RWPE2 (cell line): ENCODE measurements around the gene TBK1.

Source experiments
- ATAC-seq: fragments of 200-7000 bp; cut with Tn5 transposase; 3 replicates; pipeline ENCODE4 v1.9.1; 2021; ENCODE audit warnings: low read depth
- DNase-seq: peaks from one replicate; pipeline ENCODE4 v3.0.0-alpha.2; 2020; ENCODE audit warnings: low spot score
- H3K27ac ChIP-seq: fragments of 450-650 bp; 2 replicates; pipeline ENCODE4 v1.5.1; 2017; ENCODE audit warnings: mild to moderate bottlenecking; ENCODE audit not compliant: poor library complexity, severe bottlenecking
- H3K27me3 ChIP-seq: fragments of 250-450 bp; sonication (Bioruptor Pico); 2 replicates; pipeline ENCODE4 v1.5.1; 2021; ENCODE audit warnings: mild to moderate bottlenecking, moderate library complexity; ENCODE audit not compliant: insufficient read depth, poor library complexity, severe bottlenecking
- H3K36me3 ChIP-seq: fragments of 250-450 bp; sonication (Bioruptor Pico); 2 replicates; pipeline ENCODE4 v1.5.1; 2020; ENCODE audit warnings: low read depth, mild to moderate bottlenecking, moderate library complexity
- H3K4me1 ChIP-seq: fragments of 250-450 bp; sonication (Bioruptor Pico); 2 replicates; pipeline ENCODE4 v1.5.1; 2021; ENCODE audit warnings: mild to moderate bottlenecking, moderate library complexity; ENCODE audit not compliant: insufficient read depth, poor library complexity, severe bottlenecking
- H3K4me3 ChIP-seq: fragments of 250-450 bp; sonication (Bioruptor Pico); 2 replicates; pipeline ENCODE4 v1.5.1; 2021; ENCODE audit warnings: mild to moderate bottlenecking, moderate library complexity; ENCODE audit not compliant: severe bottlenecking
- H3K9me3 ChIP-seq: fragments of 250-450 bp; sonication (Bioruptor Pico); 2 replicates; pipeline ENCODE4 v1.5.1; 2021; ENCODE audit warnings: mild to moderate bottlenecking, moderate library complexity; ENCODE audit not compliant: severe bottlenecking
- TF ChIP-seq, protein P1 (sequence below): fragments of 450-650 bp; IDR thresholded peaks from one replicate; pipeline ENCODE4 v1.5.1; 2017; ENCODE audit warnings: mild to moderate bottlenecking, moderate library complexity; ENCODE audit not compliant: poor library complexity, severe bottlenecking

The TBK1 gene

GRCh38 chr12:64457466-64457865 lies 5.5 kb downstream of the TBK1 start:
- Histone ChIP-seq H3K27me3 (no peaks in the 10 kb centered on the region), H3K4me3 (no peak overlapping the region), H3K9me3 (no peaks in the 10 kb centered on the region), H3K27ac (peak overlapping the region; percentile 5), H3K4me1 (peaks cover 45% of the 10 kb centered on the region), H3K36me3 (peaks cover 74% of the 10 kb centered on the region)
- TF ChIP-seq, protein P1, sequence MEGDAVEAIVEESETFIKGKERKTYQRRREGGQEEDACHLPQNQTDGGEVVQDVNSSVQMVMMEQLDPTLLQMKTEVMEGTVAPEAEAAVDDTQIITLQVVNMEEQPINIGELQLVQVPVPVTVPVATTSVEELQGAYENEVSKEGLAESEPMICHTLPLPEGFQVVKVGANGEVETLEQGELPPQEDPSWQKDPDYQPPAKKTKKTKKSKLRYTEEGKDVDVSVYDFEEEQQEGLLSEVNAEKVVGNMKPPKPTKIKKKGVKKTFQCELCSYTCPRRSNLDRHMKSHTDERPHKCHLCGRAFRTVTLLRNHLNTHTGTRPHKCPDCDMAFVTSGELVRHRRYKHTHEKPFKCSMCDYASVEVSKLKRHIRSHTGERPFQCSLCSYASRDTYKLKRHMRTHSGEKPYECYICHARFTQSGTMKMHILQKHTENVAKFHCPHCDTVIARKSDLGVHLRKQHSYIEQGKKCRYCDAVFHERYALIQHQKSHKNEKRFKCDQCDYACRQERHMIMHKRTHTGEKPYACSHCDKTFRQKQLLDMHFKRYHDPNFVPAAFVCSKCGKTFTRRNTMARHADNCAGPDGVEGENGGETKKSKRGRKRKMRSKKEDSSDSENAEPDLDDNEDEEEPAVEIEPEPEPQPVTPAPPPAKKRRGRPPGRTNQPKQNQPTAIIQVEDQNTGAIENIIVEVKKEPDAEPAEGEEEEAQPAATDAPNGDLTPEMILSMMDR, result no peak
- DNase-seq (no peak), ATAC-seq (no peak)

- H3K4me3 ChIP-seq, result no peak overlapping the region
- DNase-seq (no peak), ATAC-seq (no peak)
- H3K27ac ChIP-seq, result peak overlapping the region; percentile 5
- TF ChIP-seq, protein P1, result no peak
- no peaks in the 10 kb centered on the region for H3K9me3 ChIP-seq
- H3K27me3 ChIP-seq, result no peaks in the 10 kb centered on the region
- peaks cover 45% of the 10 kb centered on the region for H3K4me1 ChIP-seq
- peaks cover 78% of the 10 kb centered on the region for H3K36me3 ChIP-seq
Observed at GRCh38 chr12:64457923-64458322, 6.0 kb downstream of the TBK1 start.

GRCh38 chr12:64459394-64459891 lies 7.5 kb downstream of the TBK1 start:
- Histone ChIP-seq H3K4me1 (peaks cover 34% of the 10 kb centered on the region), H3K36me3 (peaks cover 73% of the 10 kb centered on the region), H3K4me3 (peak overlapping the region; percentile 27), H3K27me3 (no peaks in the 10 kb centered on the region), H3K27ac (peak overlapping the region; percentile 27), H3K9me3 (no peaks in the 10 kb centered on the region)
- ATAC-seq, result peak; percentile 48
- DNase-seq, result no peak
- TF ChIP-seq, protein P1, result no peak

DNA sequence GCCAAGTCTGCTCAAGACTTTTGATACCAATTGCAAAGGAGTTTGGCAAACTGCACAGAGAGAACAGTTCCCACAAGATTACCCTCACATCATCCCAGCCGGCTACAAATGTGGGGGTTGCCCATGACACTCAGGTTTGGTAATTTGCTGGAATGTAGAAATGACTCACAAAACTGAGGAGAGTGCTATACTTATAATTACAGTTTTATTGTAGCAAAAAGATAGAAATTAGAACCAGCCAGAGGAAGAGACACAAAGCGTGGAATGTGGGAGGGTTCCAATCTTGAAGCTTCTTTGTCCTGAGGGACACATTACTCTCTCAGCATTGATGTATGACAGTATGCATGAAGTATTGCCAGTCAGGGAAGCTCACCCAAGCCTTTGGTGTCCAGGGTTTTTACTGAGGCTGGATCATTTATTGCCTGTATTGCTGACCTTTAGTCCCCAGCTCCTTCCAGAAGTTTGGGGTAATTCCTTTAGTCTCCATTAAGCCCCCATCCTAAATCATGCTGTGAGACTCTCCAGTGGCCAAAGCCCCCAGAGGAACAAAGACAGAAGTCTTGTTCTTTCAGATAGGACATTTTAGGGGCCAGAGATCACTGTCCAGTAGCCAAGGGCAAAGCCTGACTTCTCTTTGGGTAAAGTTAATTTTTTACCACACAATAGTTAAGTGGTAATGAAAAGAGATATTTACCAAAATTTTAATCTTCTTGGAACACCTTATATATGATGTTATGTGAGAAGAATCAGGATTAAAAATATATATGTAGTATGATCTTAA lies 9.9 kb downstream of the TBK1 start:
- Histone ChIP-seq H3K27me3 (no peaks in the 10 kb centered on the region), H3K4me3 (no peak overlapping the region), H3K36me3 (peaks cover 80% of the 10 kb centered on the region), H3K4me1 (peaks cover 34% of the 10 kb centered on the region), H3K9me3 (no peaks in the 10 kb centered on the region), H3K27ac (peak overlapping the region; percentile 40)
- ATAC-seq (peak; percentile 92), DNase-seq (no peak)
- TF ChIP-seq, protein P1, result no peak

GRCh38 chr12:64466178-64466577 lies 14.3 kb downstream of the TBK1 start:
- H3K27me3 ChIP-seq, result no peaks in the 10 kb centered on the region
- TF ChIP-seq, protein P1, result no peak
- no peak overlapping the region for H3K27ac ChIP-seq
- ATAC-seq (no peak), DNase-seq (no peak)
- no peaks in the 10 kb centered on the region for H3K9me3 ChIP-seq
- peaks cover 78% of the 10 kb centered on the region for H3K36me3 ChIP-seq
- peaks cover 7% of the 10 kb centered on the region for H3K4me1 ChIP-seq
- no peak overlapping the region for H3K4me3 ChIP-seq
